GM12872 (cell line): ENCODE measurements around the gene CLEC2B.

Experiments
- CTCF ChIP-seq: IDR thresholded peaks from 3 replicates; pipeline ENCODE4 v1.5.1; 2011; ENCODE audit warnings: low read depth, mild to moderate bottlenecking, low read length, moderate library complexity; ENCODE audit not compliant: insufficient read depth

Gene CLEC2B

GRCh38 chr12:9869307-9870161, at the start of gene CLEC2B:
TSS of gene CLEC2B (minus strand) at chr12:9869354.
- no peak for TF ChIP-seq CTCF

DNA sequence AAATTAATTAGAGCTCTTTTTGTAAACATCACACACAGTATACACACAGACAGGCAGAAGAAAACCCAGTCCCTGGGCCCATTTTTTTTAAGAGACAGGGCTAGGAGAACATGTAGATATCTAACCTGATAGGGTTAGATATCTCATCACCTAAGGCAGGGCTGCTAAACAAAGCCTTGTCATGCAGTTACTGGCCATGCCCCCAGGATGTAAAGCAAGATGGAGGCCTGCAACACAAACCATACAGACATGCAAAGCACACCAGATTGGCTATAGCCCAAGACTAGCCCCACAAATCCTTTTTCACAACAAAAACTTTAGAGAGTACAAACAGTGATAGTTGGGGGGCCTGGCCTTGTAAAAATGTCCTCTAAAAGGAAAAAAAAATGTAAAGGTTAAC, 42.6 kb upstream of the CLEC2B start:
- no peak for TF ChIP-seq CTCF

GRCh38 chr12:9910716-9911421, 41.7 kb upstream of the CLEC2B start:
- no peak for TF ChIP-seq CTCF

DNA sequence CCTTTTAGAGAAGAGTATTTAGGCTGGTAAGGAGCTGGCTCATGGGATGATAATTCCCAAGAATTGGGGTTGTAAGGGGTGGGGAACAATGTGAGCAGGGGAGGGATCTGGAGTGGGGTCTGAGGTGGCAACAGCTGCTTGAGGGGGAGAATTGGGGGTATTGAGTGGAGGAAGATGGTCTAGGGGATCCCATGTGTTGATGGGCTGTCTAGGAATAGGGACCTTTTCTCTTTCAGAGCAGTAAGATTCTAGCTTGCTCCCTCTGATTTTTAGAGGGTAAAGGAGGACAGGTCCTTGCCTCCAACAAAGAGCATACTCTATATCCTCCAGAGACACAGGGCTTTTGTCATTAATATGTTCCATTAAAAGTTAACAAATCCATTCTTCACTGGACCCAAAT, 40.6 kb upstream of the CLEC2B start:
- no peak for TF ChIP-seq CTCF

DNA sequence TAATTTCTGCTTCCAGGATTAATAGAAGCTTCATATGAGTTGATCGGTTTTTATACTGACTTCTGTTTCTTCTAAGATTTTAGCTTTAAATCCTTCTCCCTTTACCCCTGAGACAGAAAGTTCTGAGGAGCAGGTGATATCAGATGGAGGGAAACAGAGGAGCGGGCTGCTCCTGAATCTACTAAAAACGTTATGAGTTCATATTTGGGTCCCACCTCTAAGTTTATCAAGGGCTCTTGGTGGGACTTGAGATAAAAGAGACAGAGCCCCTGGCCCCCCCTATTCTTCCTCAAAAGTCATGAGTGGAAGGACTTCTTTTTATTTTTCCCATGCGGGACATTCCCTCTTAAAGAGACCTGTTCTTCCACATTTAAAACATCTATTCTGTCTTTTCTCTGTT, 39.2 kb upstream of the CLEC2B start:
- TF ChIP-seq CTCF = no peak

DNA sequence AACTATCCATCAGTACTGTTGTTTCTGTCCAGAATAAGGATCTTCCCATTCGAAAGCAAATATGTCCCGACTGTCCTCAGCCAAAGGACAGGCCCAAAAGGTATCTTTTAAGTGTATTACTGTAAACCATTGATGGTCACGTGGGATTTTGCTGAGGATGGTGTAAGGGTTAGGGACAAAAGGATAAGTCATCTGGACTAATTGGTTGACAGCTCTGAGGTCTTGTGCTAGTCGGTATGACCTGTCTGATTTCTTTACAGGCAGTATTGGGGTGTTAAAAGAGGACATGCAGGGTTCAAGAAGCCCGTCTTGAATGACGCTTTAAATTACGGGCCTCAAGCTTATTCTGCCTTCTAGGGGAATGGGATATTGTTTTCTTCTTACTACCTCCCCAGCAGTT, 38.6 kb upstream of the CLEC2B start:
- no peak for TF ChIP-seq CTCF

- TF ChIP-seq CTCF = no peak
Observed at GRCh38 chr12:9906873-9907272, 37.7 kb upstream of the CLEC2B start.
